NCI-H1436 (cell line): ENCODE measurements around the gene ATXN7L2.
A peak's percentile ranks its signal among the peaks of the same experiment; 100 is the strongest.
"Not testable (repeated sequence)": the region's sequence is repeated elsewhere in the genome, so short reads cannot be mapped to it uniquely, and the experiment has no call there.

ENCODE experiments used
- DNase-seq: peaks from one replicate; lab custom pipeline; 2025; lab: John Stamatoyannopoulos, UW

The ATXN7L2 gene, protein sequence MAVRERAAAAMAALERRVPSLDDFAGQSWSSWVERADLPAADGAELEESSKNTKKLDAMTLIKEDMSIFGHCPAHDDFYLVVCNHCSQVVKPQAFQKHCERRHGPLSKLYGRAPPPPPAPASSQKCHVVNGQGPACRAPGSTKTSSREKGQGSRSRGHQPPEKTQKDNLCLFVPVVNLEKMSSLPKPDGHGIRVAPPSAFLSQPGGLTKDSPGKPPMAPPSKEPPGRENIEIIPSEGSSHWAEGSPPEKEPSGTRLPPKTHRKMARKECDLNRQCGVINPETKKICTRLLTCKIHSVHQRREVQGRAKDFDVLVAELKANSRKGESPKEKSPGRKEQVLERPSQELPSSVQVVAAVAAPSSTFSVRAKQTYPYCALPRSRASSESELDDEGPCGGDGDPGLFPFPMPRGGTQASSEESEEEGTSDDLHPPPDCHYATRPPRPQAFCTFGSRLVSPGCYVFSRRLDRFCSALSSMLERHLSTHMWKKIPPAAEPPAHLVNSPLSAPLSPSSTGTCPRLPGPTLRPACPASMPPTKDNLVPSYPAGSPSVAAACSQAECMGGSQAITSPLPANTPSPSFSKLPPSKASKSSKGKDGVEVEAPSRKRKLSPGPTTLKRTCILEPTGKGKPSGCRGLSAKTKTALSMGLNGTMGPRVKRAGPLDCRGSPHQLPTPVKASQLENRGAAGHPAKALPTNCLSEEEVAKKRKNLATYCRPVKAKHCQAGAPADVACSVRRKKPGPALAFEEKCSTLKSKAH

DNA sequence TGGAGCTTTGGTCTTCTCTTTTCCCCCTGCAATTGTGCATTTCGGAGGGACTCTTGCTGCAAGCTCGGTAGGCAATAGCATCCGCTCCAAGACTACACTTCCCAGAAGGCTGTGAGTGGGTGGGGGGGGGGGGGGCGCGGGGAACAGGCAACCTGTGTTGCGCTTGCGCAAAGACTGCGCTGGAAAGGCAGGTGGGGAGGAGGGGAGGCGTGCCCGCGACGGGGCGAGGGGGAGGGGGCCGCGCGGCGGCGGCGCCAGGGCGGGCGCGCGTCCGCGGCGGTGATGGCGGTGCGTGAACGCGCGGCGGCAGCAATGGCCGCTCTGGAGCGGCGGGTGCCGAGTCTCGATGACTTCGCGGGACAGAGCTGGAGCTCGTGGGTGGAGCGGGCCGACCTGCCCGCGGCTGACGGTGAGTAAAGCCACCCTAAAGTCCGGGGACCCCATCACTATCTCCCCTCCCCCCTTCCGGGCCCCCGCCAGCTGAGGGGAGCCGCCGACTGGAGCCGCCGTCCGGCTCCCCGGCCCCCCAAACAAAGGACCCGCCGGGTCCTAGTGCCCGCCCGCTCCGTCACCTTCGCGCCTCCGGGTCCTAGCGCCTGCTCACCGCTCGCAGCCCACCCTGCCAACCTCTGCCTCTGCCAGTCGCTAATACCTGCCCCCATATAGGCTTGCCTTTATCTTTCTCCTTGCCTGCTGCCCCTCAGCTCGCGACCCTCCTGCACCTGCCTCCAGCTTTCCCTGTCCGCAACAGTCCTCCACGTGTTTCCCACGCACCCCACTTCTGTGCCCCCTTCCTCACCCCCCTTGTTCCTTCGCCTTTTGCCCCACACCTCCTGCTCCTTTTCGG is at the start of gene ATXN7L2:
Gene ATXN7L2 (plus strand): TSS at position 234 of the 847 bp plus-strand sequence. CDS start 49 bp downstream, at position 283.
- peak; percentile 89 for DNase-seq

DNA sequence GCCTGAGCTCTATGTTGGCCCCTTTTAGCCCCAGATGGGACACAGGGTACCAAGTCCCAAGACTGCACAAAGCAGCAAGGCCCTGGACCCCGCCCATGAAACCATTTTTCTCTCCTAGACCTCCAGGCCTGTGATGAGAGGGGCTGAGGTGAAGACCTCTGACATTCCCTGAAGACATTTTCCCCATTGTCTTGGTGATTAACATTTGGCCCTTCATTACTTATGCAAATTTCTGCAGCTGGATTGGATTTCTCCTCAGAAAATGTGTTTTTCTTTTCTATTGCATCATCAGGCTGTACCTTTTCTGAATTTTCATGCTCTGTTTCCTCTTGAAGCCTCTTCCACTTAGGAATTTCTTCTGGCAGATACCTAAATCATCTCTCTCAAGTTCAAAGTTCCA is 49.2 kb upstream of the ATXN7L2 start:
- DNase-seq, result no peak

DNA sequence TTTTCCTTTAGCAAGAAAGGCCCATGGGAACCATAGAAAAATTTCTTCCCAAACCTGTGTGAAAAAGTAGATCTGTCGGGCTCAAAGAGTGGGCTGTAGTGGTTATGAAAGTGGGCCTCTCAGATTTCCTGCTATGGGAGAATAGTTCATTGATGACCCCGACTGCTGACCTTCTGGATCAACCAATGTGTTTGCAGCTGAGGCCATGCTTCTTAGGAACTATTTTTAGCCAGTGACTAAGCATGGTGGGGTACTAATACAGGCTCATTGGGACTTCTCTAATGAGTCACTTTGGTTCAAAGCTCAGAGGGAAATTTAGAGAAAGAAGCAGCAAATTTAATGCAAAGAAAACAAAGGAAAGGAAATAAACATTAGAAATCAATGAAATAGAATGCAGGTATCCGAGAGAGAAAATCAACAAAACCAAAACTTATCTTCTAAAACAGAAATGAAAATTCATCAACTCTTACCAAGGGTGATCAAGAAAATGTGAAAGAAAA is 44.9 kb upstream of the ATXN7L2 start:
- DNase-seq, result no peak

DNA sequence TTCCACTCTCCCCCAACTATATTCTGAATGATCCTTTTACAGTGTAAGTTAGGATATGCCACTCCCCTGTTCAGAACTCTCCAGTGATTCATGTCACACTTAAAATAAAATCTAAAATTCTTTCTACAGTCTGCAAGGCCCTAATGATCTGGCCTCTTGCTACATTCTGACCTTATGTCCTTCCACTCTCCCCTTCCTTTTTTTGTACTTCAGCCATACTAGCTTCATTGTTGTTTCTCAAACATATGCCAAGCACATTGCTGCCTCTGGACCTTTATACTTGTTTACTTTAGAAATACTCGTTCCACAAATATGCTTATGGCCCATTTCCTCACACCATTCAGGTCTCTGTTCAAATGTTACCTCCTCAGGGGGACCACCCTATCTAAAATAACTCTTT is 42.6 kb upstream of the ATXN7L2 start:
- no peak for DNase-seq

DNA sequence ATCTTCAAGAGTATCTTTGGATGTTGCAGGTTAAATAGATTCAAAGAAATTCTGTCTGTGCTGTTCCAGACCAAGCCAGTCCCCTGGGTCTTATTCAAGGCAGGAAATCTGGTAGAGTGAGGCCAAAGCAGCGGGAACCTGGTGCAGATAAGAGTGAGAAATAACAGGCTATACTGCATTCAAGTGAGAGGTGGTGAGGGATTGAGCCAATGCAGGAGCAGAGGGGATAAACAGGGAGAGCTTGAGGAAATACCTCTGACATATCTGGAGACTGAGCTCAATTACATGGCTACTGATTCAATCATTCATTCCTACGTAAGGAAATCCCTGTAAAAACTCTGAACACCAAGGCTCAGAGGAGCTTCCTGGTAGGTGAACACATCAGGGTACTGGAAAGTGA is 40.2 kb upstream of the ATXN7L2 start:
- no peak for DNase-seq

DNA sequence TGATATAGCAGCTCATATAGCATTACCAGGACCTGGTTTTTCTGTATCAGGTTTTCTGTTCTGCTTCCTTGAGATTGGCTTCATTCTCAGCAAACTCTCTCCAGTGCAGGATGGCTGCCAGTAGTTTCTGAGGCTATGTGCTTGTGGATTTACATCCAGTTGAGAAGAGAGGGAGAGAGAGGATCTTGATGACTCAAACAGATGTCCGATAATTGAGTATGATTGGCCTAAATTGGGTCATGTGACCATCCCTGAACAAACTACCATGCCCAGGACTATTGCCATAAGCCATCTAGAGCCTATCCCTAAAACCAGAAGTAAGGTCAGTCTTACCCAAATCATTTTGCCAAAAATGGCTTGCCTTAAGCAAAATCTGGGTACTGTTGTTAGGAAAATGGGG is 39.4 kb upstream of the ATXN7L2 start:
- DNase-seq, result no peak

DNA sequence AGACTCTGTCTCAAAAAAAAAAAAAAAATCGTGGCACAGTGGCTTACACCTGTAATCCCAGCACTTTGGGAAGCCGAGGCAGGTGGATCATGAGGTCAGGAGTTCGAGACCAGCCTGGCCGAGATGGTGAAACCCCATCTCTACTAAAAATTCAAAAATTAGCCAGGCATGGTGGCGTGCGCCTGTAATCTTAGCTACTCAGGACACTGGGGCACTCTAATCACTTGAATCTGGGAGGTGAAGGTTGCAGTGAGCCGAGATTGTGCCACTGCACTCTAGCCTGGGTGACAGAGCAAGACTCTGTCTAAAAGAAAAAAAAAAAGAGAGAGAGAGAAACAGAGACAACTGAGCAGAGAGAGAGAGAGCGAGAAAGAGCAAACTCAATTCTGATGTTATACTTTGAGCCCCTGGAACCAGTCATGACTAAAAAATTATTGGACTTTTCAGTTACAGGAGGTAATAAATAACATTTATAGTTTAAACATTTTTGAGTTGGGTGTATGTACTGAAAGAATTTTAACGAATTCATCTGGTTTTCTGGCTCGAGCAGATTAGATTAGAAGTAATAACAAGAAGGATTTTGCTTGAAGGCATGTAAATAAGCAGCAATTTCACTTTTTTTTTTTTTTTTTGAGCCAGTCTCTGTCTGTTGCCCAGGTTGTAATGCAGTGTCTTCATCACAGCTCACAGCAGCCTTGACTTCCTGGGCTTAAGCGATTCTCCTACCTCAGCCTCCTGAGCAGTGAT is 37.6 kb upstream of the ATXN7L2 start:
- DNase-seq, result not testable (repeated sequence)

DNA sequence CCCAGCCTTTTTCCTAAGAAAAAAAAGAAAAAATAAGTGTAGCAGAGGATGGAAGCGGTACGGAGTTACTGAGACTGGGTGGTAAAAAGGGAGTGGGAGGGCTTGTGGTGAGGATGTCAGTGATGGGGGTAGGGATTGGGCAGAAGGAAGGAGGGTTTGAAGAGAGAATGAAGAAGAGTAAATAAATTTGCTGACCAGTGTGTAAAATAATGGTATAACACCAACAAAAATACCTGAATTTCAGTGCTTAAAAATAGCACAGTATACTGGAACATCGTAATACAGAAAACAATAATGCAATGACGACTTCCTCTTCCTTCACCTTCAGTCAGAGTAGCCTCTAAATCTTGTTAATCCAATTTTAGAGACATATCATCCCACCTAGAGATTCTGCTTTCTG is 36.2 kb upstream of the ATXN7L2 start:
- no peak for DNase-seq

DNA sequence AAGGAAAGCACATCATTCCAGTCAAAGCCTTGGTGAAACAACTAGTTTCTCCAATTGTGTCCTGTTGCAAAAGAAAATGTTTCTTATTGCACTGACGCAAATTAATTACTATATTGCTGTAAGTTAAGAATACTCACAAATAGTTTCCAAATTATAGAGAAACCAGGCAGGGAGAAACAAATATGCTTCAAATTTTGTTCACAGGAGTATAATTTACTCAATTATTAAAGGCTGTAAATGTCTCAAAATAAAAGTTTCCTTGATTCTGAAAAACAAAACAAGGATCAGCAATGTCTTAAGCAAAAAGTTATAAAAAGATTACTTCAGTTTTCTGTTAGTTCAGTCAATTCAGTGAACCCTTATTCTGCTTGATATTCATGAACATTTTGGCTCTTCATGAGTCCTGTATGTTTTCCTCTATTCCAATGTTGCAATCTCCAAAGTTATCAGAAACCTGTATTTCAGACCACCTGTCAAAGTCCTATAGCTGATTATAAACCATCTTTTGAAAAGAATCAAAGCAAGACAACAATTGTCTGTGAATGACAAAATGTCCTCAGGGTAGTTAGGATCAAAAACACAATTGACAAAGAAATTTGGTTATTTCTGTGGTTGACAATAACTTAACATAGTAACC is 29.1 kb upstream of the ATXN7L2 start:
- DNase-seq, result no peak

DNA sequence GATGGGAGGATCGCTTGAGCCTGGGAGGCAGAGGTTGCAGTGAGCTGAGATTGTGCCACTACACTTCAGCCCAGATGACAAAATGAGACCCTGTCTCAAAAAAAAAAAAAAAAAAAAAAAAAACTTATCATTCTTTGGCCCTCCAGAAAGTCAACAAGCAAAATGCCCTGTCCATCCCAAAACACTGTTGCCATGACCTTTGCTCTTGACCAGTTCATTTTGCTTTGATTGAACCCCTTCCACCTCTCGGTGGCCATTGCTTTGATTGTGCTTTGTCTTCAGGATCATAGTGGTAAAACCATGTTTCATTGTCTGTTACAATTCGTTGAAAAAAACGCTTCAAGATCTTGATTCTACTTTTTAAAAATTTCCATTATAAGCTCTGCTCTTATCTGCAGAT is 25.9 kb upstream of the ATXN7L2 start:
- no peak for DNase-seq

DNA sequence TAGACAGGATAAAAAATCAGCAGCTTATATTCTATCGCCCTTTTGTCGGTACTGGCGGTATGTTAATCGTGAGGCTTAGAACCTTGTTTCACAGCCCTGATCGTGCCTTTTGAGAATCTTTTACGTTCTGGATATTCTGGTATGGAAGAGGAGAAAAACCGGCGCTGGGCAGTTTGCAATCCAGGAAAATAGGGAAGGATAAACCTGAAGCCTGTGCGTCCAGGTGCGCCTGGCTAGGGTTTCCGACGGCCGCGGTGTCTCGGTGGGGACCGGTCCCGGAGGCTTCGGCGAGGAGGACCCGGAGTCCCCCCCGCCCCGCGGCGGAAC is 17.6 kb upstream of the ATXN7L2 start:
- no peak for DNase-seq

DNA sequence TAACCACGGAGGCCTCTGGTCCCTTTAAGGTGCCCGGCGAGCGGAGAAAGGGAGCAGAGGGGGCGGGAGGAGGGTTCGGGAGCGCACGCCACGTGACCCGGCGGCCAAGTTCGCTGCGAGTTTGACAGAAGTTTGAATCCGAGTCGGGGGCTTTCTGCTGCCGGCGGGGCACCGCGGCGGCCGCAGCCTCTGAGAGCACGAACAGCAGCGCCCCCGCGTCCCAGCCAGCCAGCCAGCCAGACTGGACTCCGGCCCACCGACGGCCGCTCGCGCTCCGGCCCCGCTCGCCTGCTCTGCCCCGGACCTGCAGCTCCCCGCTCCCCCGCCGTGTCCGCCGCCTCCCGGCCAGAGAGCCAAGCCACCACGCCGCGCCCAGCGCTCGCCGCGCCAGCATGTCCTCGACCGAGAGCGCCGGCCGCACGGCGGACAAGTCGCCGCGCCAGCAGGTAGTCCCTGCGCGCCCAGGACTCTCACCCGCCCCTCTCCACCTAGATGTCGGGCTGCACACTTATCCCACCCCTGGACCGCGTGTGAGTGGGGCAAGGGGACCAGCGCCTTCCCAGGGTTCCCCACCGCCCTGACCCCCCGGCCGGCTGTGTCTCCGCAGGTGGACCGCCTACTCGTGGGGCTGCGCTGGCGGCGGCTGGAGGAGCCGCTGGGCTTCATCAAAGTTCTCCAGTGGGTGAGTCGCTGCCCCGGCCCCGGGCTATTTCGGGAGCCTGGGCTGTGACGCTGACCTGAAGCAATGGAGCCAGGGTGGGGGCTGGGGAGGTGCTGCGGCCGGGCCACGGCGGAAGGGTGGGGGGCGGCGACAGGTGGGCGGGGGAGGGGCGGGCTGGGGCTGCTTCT is 17.0 kb upstream of the ATXN7L2 start, which contains the start of gene SYPL2:
Gene SYPL2 (plus strand): TSS at position 95 of the 849 bp plus-strand sequence. CDS start 298 bp downstream, at position 393.
- DNase-seq, result no peak

DNA sequence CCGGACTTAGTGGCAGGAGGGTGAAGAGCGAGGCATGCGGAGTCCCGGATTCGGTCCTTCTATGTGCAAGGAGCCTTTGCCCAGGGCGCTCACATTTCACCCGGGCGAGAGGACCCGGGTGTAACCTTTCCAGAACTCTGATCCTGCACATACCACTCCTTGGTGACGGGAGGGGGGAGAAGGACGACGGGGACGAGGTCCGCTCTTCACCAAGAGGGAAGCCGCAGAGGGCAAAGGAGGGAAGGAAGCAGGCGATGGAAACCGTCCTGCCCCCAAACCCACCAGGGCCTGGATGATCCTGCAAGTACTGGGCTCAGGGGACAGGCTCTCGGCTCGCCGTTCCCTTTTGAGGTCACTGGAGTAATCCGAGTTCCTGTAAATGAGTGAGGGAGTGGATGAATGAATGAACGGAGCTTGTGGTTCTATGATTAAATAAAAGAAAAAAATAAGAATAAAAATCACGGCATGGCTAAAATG is 16.4 kb upstream of the ATXN7L2 start:
- DNase-seq, result no peak

DNA sequence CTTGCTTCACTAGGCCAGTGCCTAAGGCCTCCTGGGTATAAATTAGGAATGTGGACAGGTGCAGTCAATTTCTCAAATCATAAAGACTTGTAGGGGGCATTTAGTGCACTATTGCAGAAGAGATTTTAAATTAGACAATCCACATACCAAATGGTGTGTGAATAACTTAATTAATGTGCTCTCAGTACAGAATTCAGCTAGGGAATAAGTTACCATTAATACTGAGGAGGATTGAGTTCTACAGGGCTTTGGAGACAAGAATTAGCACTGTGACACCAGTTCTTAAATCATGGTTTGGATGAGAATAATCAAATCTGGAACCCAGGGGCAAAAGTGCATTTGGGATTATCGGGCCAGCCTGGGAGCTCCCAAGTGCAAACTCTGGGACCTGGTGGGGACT is 15.6 kb upstream of the ATXN7L2 start:
- DNase-seq, result no peak

DNA sequence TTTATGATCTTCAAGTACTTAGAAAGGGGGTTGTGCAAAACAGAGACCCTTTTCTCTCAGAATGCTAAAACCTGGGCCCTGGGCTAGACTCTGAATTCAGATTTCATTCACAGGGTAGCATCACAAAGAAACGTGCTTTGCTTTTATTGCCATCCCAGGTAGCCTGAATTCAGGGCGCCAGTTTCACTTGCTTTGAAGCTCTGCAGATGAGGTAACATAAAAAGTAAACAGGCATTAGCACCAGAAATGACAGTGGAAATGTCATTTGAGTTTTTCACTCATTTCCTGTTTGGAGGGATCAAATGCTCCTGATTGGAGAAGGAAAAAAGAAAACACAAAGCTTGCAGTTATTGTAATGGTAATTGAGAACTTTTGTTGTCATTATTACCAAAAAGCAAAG is 14.8 kb upstream of the ATXN7L2 start:
- DNase-seq, result no peak

DNA sequence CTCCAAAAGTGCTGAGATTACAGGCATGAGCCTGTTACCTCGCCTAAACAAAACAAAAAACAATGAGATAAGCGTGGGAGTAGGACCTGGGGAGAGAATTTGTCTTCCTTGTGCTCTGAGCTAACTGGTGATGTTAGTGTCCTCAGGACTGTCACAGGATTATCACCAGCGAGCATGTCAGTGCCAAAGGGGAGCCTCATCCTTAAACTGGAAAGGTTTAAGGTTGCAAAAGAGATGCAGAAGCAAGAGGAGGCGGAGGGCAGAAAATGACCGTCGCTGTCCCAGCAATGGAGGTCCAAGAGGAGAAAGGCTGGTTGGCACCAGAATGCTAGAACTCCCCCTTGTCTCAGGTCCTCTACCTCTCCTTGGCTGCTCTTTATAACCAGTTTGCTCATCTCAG is 13.5 kb upstream of the ATXN7L2 start:
- no peak for DNase-seq

DNA sequence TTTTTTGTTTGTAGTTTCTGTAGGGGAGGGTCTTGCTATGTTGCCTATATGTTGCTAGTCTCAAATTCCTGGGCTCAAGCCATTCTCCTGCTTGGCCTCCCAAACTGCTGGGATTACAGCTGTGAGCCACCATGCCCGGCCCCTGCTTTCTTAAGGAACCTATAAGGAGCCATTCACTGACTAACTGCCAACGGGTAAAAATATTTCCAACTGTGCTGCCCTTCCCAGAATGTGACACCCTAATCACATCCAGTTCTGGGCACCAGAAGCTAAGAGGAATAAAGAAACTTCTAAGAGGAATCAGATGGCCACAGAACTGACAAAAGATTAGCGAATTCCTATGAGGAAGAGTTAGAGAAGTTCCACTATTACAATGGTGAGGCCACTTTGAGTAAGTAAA is 10.9 kb upstream of the ATXN7L2 start:
- DNase-seq, result no peak

DNA sequence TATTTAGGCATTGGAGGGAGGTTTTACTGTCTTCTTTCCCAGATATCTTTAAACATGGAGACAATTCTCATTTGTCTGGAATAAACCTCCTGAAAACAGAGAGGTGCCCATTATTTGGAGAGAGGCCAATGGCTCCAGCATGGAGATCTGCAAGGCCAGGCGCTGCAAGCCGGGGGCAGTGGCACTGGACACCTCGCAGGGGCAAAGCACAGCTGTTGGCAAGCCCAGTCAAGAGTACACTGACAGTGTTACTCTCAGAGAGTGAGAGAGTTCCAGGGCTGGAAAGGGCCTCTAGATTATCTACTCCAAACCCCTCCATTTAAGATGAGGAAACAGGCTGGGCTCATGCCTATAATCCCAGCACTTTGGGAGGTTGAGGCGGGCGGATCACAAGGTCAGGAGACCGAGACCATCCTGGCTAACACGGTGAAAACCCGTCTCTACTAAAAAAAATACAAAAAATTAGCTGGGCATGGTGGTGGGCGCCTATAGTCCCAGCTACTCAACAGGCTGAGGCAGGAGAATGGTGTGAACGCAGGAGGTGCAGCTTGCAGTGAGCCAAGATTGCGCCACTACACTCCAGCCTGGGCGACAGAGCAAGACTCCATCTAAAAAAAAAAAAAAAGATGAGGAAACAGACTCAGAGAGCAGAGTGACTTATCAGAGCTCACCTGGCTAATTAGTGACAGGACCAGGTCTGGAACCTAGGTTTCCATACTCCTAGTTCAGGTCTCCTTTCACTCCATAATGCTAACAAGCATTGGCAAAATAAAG is 10.2 kb upstream of the ATXN7L2 start:
- not testable (repeated sequence) for DNase-seq

DNA sequence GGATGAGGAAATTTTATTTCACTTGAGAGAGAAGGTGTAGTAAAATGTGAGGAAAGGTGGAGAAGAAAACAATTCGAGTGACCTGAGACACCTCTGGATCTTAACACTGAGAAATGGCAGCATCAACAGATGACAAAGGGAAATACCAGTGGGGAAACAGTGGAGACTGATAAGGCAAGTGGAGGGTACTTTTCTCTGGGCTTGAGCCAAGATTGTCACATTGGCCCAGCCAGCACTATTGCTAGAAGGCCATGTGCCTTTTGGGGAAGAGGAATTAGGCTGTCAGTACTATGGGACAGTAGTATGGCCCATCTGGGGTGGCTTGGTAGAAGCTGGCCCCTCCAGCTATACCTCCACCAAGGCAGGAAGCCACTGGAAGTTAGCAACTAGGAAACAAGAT is 9.0 kb upstream of the ATXN7L2 start:
- no peak for DNase-seq
